AG08396 (cell line): ENCODE data around the gene SORBS2.

Experiments
- DNase-seq: peaks from one replicate; pipeline ENCODE4 v3.0.0; 2012; ENCODE audit warnings: low spot score, mixed read lengths

The SORBS2 gene

GRCh38 chr4:185834778-185835177 is 22.8 kb upstream of the SORBS2 start:
- DNase-seq: no peak

GRCh38 chr4:185834088-185834487 is 22.1 kb upstream of the SORBS2 start:
- no peak for DNase-seq

GRCh38 chr4:185833055-185833598 is 21.1 kb upstream of the SORBS2 start:
- no peak for DNase-seq

GRCh38 chr4:185831125-185831815 is 19.3 kb upstream of the SORBS2 start:
- no peak for DNase-seq

- DNase-seq: no peak
Observed at GRCh38 chr4:185830263-185830994, 18.4 kb upstream of the SORBS2 start.

DNA sequence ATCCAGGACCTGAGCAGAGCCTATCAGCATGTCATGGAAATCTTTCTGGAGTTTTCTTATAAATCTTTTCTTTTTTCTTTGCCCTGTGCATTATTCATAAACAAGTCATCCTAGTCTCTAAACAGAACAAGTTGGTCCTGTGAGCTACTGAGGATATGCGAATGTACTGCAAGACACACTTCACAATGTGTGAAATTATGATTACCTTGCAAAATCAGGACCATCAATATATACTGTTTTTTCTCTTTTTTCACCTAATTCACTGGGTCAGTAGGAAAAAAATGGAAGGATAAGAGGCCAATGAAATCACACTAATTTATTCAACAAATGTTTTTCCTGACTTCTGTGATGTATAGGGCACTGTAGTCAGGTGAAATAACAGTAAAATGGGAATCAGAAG is 14.4 kb upstream of the SORBS2 start:
- DNase-seq: no peak

DNA sequence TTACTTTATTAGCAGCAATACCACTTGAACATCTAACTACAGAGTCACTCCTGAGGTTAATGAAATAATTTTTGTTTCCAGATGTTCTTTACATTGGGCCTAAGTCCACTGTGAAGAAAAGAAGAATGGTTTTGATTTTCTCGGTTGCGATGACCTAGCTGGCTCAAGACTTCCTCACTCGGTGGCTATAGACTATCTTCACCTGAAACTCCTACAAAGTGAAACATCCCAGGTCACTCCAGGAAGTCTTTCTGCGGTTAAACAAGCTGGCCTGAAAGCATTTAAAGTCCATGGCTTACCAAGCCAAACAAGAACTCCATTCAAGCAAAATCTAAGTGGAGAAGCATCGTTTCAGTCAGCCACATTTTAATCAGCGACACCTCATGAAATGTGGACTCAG is 13.7 kb upstream of the SORBS2 start:
- DNase-seq: no peak

- DNase-seq: no peak
Observed at GRCh38 chr4:185822791-185823190, 10.8 kb upstream of the SORBS2 start.

GRCh38 chr4:185821029-185821419 is 9.0 kb upstream of the SORBS2 start:
- DNase-seq: no peak

DNA sequence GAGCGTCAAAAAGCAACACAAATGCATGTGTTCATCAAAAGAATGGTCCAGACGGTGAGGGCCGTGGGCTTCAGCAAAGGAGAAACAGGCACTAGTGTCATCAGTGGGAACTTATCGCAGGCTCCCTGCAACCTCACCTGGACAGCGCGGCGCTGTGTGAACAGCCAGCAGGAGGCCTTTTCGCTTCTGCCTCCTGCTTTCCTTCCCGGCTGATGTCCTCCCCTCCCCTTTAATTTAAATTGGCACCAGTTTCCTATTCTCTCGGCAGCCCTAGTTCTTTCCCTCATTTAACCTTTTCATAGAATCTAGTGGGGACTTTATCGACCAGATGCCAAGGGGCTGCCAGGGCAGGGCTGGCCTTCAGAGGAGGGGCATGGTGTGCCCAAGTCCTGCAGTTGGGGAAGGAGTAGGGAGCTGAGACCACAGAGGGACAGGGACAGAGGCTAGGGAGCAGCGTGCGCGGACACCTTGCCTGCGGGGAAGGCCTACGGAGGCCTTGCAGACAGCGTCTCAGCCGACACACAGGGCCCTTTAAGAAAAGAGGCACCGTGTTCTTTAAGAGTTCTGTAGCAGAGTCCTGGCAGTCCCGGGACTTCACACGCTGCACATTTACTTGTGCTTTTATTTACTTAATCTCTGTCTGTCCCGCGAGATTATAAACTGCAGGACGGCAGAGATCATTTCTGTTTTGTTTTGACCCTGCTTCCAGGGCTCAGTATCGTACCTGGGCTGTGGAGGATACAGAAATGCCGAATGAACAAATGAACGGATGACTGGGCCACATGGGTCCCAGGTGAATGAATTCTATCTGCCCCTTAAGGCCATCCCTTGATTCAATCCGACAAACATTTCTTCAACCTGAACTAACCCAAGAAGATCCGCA is 8.4 kb upstream of the SORBS2 start:
- DNase-seq: no peak

GRCh38 chr4:185819144-185819543 is 7.2 kb upstream of the SORBS2 start:
- no peak for DNase-seq

- DNase-seq: no peak
Observed at GRCh38 chr4:185817403-185817818, 5.4 kb upstream of the SORBS2 start.

DNA sequence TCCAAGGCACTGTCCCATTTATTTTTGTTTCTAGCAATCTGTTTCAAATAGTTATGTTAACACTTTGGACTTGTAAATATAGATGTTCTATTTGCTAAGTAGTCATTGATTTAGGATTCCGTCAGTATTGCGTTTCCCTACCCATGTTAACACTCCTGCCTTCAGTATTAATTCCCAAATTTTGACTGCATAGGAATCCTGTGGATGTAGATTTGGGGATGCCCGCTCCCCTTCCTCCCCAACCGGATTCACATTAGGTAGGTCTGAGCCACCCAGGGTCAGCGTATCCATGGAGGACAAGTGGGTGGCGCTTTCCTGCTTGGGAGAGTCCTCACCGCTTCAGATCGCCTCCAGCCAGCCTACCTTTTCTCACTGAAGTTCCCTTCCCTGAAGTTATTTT is 1.1 kb upstream of the SORBS2 start:
- no peak for DNase-seq

GRCh38 chr4:185810746-185811508 is 1.1 kb downstream of the SORBS2 start:
- no peak for DNase-seq

GRCh38 chr4:185809533-185810071 is 2.4 kb downstream of the SORBS2 start:
- no peak for DNase-seq

DNA sequence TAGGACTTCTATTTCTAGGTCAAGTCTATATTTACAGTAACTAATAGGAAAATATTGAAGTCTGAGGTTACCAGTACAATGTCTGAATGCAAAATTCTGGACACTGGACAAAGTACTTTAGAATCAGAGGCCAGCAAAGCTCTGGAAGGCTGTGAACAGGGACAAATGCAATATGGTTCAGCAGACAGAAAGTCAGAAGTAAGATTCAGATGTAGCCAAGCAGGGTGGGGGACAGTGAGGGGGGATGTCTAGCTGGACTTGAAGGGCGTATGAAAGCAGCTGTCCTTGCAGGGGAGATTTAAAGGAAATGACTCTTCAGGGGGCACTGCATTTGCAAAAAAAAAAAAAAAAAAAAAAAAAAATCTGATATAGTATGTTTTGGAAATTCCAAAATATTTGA is 2.9 kb downstream of the SORBS2 start:
- DNase-seq: no peak

DNA sequence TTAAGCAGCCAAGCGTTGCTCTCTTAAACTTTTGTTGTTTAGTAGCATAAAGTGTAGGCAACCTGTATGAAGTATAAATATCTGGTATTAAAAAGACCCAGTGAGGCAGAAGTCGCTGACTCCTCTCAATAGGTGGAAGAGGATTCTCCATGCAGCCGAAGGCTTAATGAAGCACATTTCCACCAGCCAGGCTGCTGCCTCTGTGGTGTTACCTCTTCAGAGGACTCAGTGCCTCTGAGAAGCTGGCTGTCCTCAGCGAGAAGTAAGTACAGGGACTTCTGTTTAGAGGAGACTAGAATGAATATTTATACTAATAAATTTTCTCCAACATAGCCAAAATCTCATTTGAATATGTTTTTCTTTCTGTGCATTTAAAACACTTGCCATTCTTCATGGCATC is 6.0 kb downstream of the SORBS2 start:
- DNase-seq: no peak

DNA sequence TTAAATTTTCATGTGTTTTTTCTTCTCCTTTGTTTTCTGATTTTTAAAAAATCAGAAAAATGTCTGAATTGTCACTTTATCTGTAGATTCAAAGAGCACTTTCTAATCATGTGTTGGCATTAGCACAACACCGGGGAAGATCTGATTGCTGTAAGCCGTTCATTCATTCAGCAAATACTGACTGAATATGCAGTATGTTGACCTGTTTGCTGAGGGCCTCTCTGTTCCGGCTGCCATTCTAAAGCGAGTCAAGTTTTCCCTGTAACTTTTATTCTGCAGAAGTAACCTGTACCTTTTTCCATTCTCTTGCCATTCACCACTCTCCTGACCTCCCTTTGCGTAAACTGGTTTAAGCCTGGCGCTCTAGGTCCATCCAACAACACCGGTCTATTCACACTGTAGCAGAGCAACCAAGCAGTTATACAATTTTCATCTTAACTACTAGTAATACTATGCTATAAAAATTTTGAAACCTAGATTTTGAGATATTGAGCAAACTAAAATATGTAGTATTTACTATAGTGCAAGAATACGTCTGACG is 6.7 kb downstream of the SORBS2 start:
- no peak for DNase-seq

- no peak for DNase-seq
Observed at GRCh38 chr4:185803022-185803421, 9.0 kb downstream of the SORBS2 start.

GRCh38 chr4:185801471-185801870 is 10.5 kb downstream of the SORBS2 start:
- DNase-seq: no peak

DNA sequence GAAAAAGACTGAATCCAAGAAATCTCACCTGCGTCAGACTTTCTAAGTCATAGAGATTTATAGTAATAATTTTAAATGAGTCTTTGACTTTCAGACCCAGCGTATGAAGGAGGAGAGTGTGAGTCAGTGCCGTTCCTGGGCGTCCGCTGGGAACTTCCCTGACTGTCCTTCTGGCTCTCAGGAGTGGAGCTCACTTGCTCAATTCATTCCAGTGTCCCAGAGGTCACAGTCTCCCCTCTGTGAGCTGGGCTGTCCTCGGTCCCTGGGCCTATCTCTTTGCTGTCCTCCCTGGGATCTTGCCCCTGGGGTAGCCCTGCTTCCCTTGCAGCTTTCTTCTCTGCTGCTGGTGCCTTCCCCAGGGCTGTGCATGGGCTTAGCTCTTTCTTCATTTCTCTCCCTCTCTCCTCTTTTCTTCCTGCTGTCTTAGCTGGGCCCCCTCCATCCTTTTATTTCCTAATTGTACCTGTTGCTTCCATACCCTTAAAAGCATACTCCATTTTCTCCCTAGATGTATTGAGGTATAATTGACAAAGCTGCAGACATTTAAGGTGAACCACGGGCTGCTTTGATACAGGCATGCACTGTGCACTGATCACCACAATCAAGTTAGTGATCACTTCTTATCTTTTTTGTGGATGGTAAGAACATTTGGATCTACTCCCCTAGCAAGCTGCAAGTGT is 11.6 kb downstream of the SORBS2 start:
- no peak for DNase-seq
